ENCODE measurements around the gene SERP2. TPM values are rescaled to one million over a fixed set of nuclear protein-coding genes. Genes with fewer than 3 reads are reported as not detected.

SERP2 gene
- total RNA-seq, 4 donors from 2014 or later: 0.27 to 1.8 TPM; not detected in 2

DNA sequence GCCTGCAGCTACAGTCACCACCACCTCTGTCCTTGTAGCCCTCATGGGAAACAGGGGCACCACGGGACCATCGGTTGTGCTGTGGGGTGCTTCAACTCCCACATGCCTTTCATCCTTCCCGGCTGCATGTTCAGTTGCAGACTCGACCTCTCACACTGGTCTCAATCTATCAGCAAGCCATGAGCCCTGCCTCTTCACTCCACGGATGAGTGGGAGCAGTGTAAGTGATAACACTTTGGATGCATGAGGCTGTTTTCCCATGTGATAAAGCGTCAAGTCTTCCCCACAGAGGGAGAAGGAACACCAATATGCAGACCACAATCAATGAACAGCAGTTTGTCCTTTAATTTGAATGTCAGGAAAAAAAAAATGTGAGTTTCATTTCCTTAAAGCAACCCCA, 12.2 kb downstream of the SERP2 start:
- intact Hi-C loops (cut with DNase I; ENCODE audit: low total_unique reads): no loop called here
- H3K4me3 ChIP-seq (ENCODE audit: low read depth, poor library complexity, severe bottlenecking): no peak overlapping the region
- TF ChIP-seq POLR2A (IDR thresholded peaks at IDR 0.05): no peak
- TF ChIP-seq, protein P1, sequence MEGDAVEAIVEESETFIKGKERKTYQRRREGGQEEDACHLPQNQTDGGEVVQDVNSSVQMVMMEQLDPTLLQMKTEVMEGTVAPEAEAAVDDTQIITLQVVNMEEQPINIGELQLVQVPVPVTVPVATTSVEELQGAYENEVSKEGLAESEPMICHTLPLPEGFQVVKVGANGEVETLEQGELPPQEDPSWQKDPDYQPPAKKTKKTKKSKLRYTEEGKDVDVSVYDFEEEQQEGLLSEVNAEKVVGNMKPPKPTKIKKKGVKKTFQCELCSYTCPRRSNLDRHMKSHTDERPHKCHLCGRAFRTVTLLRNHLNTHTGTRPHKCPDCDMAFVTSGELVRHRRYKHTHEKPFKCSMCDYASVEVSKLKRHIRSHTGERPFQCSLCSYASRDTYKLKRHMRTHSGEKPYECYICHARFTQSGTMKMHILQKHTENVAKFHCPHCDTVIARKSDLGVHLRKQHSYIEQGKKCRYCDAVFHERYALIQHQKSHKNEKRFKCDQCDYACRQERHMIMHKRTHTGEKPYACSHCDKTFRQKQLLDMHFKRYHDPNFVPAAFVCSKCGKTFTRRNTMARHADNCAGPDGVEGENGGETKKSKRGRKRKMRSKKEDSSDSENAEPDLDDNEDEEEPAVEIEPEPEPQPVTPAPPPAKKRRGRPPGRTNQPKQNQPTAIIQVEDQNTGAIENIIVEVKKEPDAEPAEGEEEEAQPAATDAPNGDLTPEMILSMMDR (IDR thresholded peaks at IDR 0.05): no peak
- no peak for DNase-seq (ENCODE audit: low spot score in 2 of 2)
- WGBS, 2 donors: 89 to 97% methylated on average over 6 of the region's 6 CpGs

DNA sequence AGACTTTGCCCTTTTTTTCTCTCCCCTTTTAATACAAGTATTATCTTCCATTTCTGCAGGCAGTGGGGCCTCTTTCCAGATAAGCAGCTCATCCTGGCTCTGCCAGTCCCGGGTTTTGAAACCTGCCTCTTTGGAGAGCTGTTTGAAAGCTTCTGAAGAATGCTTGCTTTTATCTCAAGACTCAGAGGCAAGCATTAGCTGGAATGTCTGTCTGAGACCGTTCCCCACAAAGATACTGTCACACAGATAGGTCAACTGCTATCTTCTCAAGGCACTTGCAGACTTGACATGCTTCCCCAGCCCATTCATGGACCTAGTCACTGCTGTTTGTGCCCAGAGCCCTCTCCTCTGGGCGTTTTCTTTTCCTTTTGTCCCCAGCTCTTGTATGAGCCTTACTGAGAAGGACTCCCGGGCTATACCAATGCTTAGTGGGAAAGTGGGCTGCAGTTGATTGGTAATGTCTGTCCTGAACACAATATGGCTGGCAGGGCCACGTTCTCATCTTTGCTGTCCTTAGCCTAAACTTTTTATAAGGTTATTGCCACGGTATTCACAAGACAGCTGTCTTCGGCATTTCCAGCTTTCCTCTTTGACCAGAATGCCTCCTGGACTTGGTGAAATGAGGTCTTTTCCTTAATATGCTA, 13.4 kb downstream of the SERP2 start:
- 77 to 80% methylated on average over 7 of the region's 7 CpGs for WGBS, 2 donors
- intact Hi-C loops (cut with DNase I; ENCODE audit: low total_unique reads): no loop called here
- TF ChIP-seq, protein P1 (IDR thresholded peaks at IDR 0.05): no peak
- TF ChIP-seq POLR2A (IDR thresholded peaks at IDR 0.05): no peak

GRCh38 chr13:44388427-44389059, 14.9 kb downstream of the SERP2 start:
- 79 to 82% methylated on average over 7 of the region's 7 CpGs for WGBS, 2 donors
- intact Hi-C loops (cut with DNase I; ENCODE audit: low total_unique reads): no loop called here
- no peak overlapping the region for H3K4me3 ChIP-seq (ENCODE audit: low read depth, poor library complexity, severe bottlenecking)
- peak in 1 of 2 donors; percentile 74 for DNase-seq (ENCODE audit: low spot score in 2 of 2)
- no peak for TF ChIP-seq POLR2A (IDR thresholded peaks at IDR 0.05)
- TF ChIP-seq, protein P1 (IDR thresholded peaks at IDR 0.05): no peak

More for the DNA sequence above, 13.4 kb downstream of the SERP2 start:
- no peak overlapping the region for H3K4me3 ChIP-seq (ENCODE audit: low read depth, poor library complexity, severe bottlenecking)
- no peak for DNase-seq (ENCODE audit: low spot score in 2 of 2)

- no peak overlapping the region for H3K4me3 ChIP-seq (ENCODE audit: low read depth, poor library complexity, severe bottlenecking)
- DNase-seq (ENCODE audit: low spot score in 2 of 2): no peak
- 80 to 91% methylated on average over 4 of the region's 4 CpGs for WGBS, 2 donors
- intact Hi-C loops (cut with DNase I; ENCODE audit: low total_unique reads): no loop called here
- TF ChIP-seq, protein P1 (IDR thresholded peaks at IDR 0.05): no peak
- TF ChIP-seq POLR2A (IDR thresholded peaks at IDR 0.05): no peak
Observed at GRCh38 chr13:44389060-44389666, 15.5 kb downstream of the SERP2 start.

- WGBS, 2 donors: 80 to 81% methylated on average over 1 of the region's 1 CpG
- intact Hi-C loops (cut with DNase I; ENCODE audit: low total_unique reads): no loop called here
- peak in 1 of 2 donors; percentile 1 for DNase-seq (ENCODE audit: low spot score in 2 of 2)
- TF ChIP-seq POLR2A (IDR thresholded peaks at IDR 0.05): no peak
- TF ChIP-seq, protein P1 (IDR thresholded peaks at IDR 0.05): no peak
- H3K4me3 ChIP-seq (ENCODE audit: low read depth, poor library complexity, severe bottlenecking): no peak overlapping the region
Observed at GRCh38 chr13:44389876-44390275, 16.3 kb downstream of the SERP2 start.
